NK-92 (cell line): ENCODE data around the gene PDZD8.
"Not testable (repeated sequence)": the region's sequence is repeated elsewhere in the genome, so short reads cannot be mapped to it uniquely, and the experiment has no call there.

Experiments
- DNase-seq: peaks from one replicate; lab custom pipeline; 2025; ENCODE audit not compliant: unreplicated experiment; lab: John Stamatoyannopoulos, UW

The PDZD8 gene

DNA sequence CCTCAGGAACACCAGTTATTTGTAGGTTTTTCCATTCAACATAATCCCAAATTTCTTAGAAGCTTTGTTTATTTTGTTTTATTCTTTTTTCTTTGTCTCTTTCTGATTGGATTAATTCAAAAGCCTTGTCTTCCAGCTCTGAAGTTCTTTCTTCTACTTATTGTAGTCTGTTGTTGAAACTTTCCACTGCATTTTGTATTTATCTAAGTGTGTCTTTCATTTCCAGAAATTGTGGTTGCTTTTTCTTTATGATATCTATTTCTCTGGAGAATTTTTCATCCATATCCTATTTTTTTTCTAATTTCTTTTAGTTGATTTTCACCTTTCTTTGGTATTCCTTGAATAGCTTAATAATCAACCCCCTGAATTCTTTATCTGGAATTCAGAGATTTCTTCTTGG, 75.8 kb downstream of the PDZD8 start:
- DNase-seq, result no peak

DNA sequence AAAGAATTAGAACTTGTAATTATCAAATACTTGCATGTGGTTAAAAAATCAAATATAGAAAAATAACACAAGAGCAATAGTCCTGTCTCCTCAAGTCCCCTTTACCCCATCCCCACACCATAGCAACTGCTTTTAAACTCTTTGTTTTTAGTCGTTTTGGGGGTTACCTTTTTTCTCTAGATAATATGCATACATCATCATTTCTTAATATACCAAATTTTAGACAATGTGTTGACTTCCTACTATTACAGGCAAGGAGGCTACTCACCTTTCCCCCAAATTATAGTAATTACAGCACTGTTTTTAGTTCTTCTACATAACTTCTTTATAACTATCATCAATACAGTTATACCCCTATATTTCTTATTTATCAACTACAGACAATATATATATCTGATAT, 77.0 kb downstream of the PDZD8 start:
- no peak for DNase-seq

DNA sequence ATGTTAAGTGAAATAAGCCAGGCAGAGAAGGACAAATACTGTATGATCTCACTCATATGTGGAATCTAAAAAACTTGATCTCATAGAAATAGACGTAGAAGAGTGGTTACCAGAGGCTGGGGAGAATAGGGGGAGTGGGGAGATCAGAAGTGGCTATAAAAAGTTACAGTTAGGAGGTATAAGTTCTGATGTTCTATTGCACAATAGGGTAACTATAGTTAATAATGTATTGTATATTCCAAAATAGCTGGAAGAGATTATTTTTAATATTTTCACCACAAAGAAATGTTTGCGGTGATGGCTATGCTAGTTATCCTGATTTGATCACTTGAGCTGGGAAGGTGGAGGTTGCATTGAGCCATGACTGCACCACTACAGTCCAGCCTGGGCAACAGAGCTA, 80.5 kb downstream of the PDZD8 start:
- no peak for DNase-seq

DNA sequence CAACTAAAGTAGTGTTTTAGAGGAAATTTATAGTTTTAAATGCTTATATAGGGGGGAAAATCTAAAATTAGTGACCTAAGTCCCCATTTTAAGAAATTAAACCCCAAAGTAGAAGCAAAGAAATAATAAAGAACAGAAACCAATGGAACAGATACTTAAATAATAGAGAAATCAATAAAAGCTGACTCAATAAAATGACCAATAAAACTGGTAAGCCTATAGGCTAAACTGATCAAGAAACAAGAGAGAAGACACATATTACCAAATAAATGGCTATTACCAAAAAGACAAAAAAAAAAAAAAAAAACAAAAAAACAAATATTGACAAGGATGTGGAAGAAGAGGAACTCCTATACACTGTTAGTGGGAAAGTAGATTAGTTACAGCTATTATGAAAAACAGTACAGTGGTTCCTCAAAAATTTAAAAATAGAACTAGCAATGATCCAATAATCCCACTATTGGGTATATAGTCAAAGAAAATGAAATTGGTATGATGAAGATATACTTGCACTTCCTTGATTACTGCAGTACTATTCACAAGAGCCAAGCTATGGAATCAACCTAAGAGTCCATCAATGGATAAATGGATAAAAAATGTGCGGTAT, 81.1 kb downstream of the PDZD8 start:
- DNase-seq, result no peak

DNA sequence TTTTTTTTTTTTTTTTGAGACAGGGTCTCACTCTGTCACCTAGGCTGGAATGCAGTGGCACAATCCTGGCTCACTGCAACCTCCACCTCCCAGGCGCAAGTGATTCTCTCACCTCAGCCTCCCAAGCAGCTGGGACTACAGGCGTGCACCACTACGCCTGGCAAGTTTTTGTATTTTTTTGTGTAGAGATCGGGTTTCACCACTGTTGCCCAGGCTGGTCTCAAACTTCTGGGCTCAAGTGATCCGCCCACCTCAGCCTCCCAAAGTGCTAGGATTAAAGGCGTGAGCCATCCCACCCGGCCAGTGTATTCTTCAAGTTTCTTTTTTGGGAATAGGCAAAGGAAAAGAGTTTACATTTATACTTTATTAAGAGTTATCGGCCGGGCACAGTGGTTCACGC, 84.4 kb downstream of the PDZD8 start:
- DNase-seq, result not testable (repeated sequence)

DNA sequence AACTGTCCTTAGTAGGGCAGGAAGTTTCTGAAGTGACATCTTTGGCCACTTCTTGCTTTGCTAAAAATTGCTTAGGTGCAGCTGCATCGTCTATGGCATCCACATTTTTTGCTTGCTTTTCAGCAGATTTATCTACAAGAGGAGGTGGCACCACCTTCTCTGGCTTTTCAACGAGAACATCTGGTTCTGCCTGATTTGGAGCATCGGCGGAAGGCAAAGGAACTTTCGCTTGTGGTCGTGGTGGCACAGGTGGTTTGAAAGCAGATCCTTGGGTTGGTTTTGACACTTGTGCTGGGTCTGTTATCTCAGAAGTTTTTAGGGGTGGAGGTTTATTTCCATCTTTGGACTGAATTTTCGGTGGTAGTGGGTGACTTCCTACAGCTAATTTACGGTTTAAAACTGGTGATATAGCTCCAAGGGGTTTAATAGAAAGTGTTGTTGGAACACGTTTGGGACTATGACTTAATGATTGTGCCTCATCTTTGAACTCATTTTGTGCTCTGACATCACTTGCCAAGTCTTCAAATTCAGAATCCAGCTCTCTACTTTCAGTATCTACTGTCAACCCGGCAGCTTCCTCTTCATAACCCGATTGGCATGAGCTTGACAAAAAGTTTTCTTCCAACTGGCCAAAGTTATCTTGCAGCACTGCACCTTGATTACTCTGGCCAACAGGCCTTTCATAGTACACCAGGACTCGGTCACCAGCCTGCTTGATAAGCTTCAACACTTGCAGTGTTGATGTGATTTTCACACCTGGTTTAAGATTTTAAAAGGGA, 90.3 kb downstream of the PDZD8 start:
- no peak for DNase-seq

DNA sequence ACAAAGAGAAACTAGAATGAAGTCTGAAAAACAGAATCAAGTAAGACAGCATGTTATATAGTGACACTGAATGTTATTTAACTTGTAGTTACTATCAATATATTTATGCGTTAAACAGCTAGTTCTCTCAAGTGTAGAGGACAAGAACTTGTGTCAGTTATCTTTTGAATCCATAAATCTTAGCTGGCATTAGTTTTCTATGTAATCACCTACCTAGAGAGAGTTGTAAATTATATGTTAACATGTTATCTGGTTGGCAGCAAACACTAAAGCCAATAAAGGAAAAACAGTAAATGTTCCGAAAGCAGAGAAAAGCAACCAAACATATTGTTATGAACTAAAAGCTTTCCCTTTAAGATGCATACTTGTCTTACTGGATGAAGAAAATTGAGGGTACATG, 97.6 kb downstream of the PDZD8 start:
- no peak for DNase-seq

DNA sequence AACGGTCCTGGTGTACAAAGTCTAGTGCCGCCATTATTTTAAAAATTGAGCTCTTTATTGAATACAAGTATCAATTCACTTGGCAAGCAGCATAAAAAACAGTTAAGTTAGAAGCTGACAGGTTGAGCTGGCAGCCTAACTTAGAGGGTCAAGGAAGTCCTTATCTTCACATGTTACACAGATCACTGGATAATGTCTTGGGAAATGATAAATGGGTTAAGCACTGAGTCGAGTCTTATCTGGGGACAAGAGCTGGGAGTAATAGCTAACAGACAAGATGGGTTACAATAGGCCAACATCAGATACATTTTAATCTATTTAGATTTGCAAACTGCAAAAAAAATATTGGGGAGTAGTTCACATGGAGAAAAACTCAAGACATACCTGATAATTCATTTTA, 100.1 kb downstream of the PDZD8 start:
- DNase-seq, result no peak

DNA sequence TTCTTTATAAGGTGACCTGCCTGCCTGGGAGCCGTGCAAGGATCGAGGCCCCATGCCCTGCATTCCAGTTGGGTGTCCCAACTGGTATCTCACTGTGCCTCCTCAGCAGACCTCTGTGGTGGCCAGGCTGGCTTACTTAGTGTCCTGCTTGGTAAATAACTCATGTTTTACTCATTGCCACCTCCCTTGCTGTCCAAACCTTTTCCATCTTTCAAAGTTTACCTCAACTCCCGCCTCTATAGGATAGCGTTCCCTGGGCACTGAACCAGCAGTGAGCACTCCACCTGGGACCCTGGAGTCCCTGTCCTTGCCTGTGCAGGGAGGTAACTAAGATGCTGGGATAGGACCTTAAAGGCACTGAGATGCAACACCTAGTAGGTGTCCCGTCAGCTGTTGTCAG, 100.7 kb downstream of the PDZD8 start:
- DNase-seq, result no peak

DNA sequence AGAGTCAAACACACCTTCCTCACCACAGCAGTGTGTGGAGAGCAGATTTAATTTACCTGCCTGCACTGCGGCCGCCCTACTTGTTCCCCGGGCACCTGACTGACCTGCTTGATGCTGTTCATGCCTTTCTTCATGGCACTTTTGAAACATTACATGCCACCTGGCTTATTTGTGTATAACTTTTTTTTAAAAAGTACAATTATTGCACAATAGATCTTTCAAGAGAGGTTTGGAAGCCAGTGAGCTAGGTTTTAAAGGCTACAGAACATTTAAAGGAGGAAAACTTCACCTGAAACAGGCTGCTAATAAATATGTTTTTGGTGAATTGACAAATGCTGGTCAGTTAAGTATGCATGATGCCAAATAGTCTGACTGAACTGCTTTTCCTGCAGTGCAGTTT, 101.3 kb downstream of the PDZD8 start:
- no peak for DNase-seq

DNA sequence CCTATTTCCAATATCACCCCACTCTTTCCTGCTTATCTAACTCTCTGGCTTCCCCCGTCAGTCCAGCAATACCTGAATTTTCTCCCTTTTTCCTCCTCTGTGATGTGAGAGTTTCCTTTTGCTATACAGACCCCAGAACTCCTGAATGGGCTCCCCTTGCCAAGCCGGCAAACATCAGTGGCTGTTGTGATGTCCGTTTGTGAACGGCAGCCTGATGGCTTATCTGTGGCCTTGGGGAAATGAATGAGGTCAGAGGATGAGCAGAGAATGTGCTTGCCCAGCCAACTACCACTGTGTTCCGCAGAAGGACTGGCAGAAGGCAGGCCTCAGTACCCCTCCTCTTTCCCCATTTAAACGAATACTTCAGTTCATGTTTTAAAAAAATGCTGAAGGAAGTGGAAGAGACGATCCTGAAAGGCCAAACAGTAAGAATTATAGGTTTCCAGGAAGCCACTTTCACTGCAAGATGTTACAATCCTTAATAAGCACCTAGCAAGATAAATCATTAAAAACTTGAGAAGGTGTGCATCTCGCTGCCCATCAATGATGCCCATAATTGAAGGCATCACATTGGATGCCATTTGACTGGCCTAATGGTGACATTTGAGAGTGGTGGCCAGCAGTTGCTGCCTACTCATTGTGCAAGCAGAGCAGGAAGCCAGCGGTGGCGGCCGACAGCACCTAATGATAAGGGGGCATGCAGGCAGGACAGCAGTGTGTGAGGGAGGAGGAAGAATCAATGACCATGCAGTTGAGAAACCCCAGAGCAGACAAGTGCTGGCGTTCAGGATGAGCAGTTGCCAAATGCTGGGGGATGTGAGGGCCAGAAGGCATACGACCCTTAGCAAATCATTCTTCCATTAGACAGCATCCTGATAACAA, 102.8 kb downstream of the PDZD8 start:
- DNase-seq, result no peak

DNA sequence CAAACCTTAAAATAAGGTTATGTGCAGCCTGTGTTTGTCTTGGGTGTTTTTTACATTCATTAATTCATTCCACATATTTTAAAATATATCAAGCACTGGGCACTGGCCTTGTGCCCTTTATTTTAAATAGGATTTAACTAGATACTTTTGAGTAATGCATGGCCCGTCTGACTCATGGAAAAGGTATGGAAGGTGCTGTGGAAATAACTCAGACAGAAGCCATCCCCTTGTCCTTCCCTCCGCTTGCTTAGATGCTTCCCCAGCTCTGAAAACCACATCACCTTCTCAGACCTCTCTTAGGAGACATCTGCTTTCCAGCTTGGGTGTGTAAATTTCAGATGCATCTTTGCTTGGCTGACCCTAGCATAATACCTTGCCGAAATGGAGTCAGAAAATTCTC, 103.8 kb downstream of the PDZD8 start:
- no peak for DNase-seq

DNA sequence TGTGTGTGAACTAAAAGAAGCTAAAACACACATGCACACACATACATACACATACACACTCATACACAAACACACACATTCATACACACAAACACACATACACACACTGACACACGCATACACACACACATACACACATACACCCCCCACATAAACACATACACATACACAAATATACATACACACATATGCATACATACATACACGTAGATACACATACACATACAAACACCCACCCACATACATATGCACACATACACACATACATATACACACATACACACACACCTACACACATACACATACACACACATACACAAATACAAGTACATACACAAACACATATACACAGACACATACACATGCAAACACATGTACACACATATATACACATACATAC, 106.3 kb downstream of the PDZD8 start:
- DNase-seq, result no peak

DNA sequence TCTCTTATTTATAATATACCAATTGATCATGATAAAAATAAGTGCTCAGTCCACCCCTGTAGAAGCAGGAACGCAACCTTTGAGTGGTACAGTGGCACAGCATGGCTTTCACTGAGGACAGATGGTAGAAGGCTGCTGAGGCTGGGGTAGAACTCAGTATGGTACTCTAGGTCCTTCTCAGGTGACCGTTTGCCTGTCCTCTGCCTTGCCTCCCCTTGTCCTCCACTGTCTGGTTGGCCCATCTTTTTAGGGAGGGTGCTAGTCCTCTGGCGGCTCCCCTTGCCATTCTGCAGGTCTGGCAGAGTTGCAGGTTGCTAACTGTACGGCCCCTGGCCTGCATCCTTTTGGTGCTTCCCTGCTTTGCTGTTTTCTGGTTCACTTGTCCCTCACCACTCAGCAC, 107.0 kb downstream of the PDZD8 start:
- no peak for DNase-seq

DNA sequence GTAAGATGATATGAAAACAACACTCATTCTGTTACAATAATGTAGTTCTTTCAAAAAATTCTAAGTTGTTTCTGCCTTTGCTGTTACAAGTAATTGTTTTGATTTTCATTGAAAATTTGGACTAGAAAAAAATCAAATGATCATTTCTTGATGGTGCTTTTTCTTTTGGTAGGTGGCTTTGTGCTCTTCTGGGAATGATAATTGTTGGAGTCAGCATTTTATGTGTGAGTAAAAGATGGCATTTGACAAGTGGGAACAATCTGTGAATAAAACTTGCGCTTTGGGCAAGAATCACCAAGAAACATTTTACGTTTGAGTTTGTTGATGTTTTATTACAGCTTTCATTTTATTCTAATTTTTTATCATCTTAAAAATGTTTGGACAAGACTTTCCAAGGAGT, 108.4 kb downstream of the PDZD8 start:
- no peak for DNase-seq

DNA sequence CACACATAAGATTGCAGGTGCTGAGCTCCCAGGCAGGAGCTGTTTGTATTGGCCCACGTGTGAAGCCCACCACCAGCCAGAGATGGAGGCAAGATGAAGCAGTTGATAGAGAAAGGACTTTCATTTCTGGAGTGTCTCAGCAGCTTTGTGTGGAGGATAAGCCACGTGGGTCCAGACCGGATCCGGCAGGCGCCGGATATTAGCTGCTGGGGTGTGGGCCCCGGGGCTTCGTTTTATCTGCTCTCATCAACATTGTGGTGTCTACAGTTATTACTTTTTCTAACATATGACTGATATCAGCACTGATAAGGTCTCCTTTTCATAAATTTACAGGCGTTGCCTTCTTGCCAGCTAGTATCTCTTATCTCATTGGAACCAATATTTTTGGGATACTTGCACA, 108.8 kb downstream of the PDZD8 start:
- DNase-seq, result no peak

DNA sequence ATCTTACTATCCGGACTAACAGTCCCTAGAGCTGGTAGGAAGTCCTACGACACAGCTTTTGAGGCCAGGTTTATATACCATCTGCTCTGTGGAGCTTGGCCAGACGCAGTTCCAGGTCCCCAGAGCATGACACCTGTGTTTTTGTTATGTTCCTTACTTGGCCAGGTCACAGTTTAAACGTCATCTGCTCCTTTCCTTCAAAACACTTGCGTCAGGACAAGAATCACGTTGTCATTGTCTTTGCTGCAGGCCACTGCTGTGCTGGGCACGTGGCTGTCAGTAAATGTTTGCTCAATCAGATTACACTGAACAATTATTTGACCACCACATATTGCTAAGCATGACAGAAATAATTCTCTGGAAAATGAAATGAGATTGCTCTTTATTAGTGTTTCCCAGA, 110.5 kb downstream of the PDZD8 start:
- DNase-seq, result no peak

DNA sequence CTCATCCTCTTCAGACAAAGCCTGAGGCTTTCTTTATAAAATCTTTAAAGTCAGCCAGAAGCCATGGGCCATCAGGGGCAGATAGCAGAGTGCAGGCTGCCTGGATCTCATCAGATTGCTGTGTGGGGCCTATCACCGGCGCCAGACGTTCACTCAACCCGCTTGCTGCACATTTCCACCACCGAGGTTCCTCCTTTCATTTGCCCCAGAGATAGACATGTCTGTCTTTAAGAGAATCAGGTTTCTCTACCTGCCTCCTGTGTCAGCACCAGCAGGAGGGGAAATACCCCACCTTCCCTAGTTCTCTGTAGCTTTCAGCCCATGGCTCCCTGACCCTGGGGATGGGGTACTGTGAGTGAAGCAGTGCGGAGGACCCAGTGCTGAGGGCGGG, 112.3 kb downstream of the PDZD8 start:
- DNase-seq, result no peak

DNA sequence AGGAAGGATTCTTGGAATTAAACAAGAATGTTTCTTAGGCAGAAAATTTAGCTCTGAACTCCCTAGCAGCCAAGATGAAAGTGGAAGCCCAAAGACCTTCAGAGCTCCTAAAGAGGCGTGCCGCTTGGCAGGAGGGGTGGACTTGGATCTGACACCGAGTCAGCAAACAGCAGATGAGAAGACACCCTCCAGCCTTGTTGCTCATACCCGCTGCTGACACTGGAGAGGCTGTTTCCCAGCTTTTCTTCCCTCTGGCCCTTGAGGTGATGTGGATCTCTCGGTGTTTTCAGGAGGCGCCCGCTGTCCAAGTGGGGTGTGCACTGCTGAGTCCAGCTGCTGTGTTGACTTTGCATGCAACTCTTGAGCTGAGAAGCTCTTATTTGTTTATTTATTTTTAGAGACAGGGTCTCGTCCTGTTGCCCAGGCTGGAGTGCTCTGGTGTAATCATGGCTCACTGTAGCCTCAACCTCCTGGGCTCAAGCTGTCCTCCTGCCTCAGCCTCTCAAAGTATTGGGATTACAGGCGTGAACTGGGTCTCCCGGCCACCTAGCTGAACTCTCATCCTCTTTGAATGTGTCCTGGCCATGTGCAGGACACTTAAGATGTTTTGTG, 112.8 kb downstream of the PDZD8 start:
- no peak for DNase-seq

DNA sequence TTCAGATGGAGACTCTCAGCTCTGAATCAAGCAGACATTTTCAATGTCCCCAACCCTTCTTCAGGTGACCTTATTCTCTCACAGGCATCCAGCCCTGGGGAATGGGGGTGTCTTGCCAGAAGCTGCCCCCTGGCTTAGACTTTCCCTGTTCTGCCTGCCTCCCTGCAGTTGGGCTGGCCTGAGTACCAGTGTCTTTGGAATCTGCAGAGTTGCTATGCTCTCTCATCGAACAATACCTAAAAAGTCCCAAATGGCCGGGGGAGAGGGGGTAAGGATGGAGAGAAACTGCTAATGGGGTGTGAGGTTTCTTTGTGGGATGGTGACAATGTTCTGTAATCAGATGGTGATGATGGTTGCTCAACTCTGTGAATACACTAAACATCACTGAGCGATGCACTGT, 113.7 kb downstream of the PDZD8 start:
- DNase-seq, result no peak

DNA sequence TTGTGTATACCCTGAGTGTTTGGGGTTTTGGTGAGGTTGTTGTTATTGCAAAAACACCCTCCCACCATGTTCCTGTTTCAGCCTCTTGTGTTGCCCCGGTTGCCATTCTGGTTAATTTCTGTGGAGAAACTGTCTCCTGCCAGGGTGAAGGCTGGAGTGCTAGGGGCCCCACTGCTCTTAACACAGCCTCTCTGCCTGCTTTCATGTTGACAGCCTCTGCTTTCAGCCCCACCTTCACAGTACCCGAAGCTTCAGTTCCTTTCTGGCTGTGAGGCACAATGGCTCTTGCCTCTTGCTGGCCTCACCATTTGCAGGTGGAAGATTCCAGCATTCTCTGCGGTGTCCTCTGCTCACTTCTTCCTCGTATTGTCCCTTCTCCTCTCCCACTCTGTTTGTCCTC, 115.2 kb downstream of the PDZD8 start:
- DNase-seq, result no peak

DNA sequence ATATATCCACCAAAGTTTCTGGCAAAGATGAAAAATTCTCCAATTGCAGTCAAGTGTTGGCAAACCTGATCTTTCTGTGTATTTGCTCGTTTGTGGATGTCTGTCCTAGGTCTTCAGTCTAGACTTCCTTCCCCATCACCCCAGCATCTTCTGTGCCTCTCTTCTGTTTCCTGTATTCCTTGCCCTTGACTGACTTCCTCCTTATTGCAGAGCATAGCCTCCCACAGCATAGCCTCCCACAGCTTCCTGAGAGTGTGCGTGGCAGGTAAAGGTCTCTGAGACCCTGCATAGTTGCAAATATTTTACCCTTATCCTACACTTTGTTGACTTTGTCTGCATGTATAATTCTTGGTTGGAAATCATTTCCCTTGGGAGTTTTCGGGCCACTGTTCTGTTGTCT, 116.0 kb downstream of the PDZD8 start:
- DNase-seq, result no peak
